GM23338 (cell line): ENCODE results near the gene RAD51B. TPM values are rescaled to one million over a fixed set of nuclear protein-coding genes. Genes with fewer than 3 reads are reported as not detected.

Experiments
- ATAC-seq: fragments of 200-7000 bp; cut with Tn5 transposase; 3 replicates; pipeline ENCODE4 v1.9.1; 2020
- DNase-seq: peaks from one replicate; pipeline ENCODE4 v3.0.0-alpha.2; 2015; ENCODE audit warnings: low spot score
- H2AFZ ChIP-seq: fragments of 200-600 bp; sonication (generic); 2 replicates; pipeline ENCODE4 v1.8.0; 2016; ENCODE audit warnings: antibody characterized with exemption, mild to moderate bottlenecking, moderate library complexity
- H3F3A ChIP-seq: fragments of 200-600 bp; sonication (generic); replicated peaks from 2 replicates; pipeline ENCODE4 v1.8.0; 2017; ENCODE audit warnings: antibody characterized with exemption, mixed run types, low read depth
- H3K27ac ChIP-seq: fragments of 200-600 bp; sonication (generic); 2 replicates; pipeline ENCODE4 v1.6.1; 2016; ENCODE audit warnings: low read depth
- H3K27me3 ChIP-seq: fragments of 200-600 bp; sonication (generic); 2 replicates; pipeline ENCODE4 v1.8.0; 2016; ENCODE audit warnings: mild to moderate bottlenecking, mixed run types, moderate library complexity; ENCODE audit not compliant: insufficient read depth
- H3K36me3 ChIP-seq: fragments of 200-600 bp; sonication (generic); 2 replicates; pipeline ENCODE4 v1.8.0; 2016; ENCODE audit warnings: mild to moderate bottlenecking; ENCODE audit not compliant: insufficient read depth
- H3K4me1 ChIP-seq: fragments of 200-600 bp; sonication (generic); 2 replicates; pipeline ENCODE4 v1.8.0; 2016; ENCODE audit warnings: mild to moderate bottlenecking, moderate library complexity; ENCODE audit not compliant: insufficient read depth
- H3K4me2 ChIP-seq: fragments of 200-600 bp; sonication (generic); 2 replicates; pipeline ENCODE4 v1.7.1; 2017; ENCODE audit warnings: mixed run types
- H3K4me3 ChIP-seq: fragments of 200-600 bp; sonication (generic); 2 replicates; pipeline ENCODE4 v1.6.1; 2016; ENCODE audit warnings: mixed run types
- H3K79me2 ChIP-seq: fragments of 200-600 bp; sonication (generic); replicated peaks from 2 replicates; pipeline ENCODE4 v1.8.0; 2017; ENCODE audit warnings: mild to moderate bottlenecking; ENCODE audit not compliant: insufficient read depth
- H3K9me2 ChIP-seq: fragments of 200-600 bp; sonication (generic); 2 replicates; pipeline ENCODE4 v1.8.0; 2017; ENCODE audit not compliant: insufficient read depth
- H4K20me1 ChIP-seq: fragments of 200-600 bp; sonication (generic); replicated peaks from 2 replicates; pipeline ENCODE4 v1.8.0; 2017; ENCODE audit warnings: mild to moderate bottlenecking; ENCODE audit not compliant: insufficient read depth
- H3K27ac Mint-ChIP-seq: 2 replicates; pipeline ENCODE4 v1.8.0; 2020; ENCODE audit warnings: inconsistent platforms, mild to moderate bottlenecking, moderate library complexity, mixed read lengths
- H3K27me3 Mint-ChIP-seq: 3 replicates; pipeline ENCODE4 v1.8.0; 2022; ENCODE audit warnings: low read depth, mild to moderate bottlenecking, moderate library complexity, mixed read lengths, inconsistent platforms; ENCODE audit not compliant: insufficient read depth, poor library complexity
- H3K36me3 Mint-ChIP-seq: 3 replicates; pipeline ENCODE4 v1.8.0; 2021; ENCODE audit warnings: low read depth, mild to moderate bottlenecking, inconsistent platforms, moderate library complexity, mixed read lengths
- H3K4me1 Mint-ChIP-seq: 3 replicates; pipeline ENCODE4 v1.8.0; 2020; ENCODE audit warnings: mild to moderate bottlenecking, inconsistent platforms, mixed read lengths
- H3K4me3 Mint-ChIP-seq: 3 replicates; pipeline ENCODE4 v1.8.0; 2021; ENCODE audit warnings: moderate library complexity, mild to moderate bottlenecking, inconsistent platforms, mixed read lengths
- H3K9me3 Mint-ChIP-seq: 3 replicates; pipeline ENCODE4 v1.8.0; 2020; ENCODE audit warnings: moderate library complexity, mild to moderate bottlenecking, inconsistent platforms, mixed read lengths
- CREB1 ChIP-seq: fragments of 250-450 bp; sonication (Bioruptor Pico); IDR thresholded peaks from 2 replicates; pipeline ENCODE4 v1.5.0; 2020; ENCODE audit warnings: low read depth, mild to moderate bottlenecking, moderate library complexity
- EZH2 ChIP-seq: fragments of 200-600 bp; sonication (generic); IDR thresholded peaks from one replicate; pipeline ENCODE4 v1.8.0; 2017; ENCODE audit warnings: antibody characterized with exemption, mild to moderate bottlenecking, low read depth; ENCODE audit not compliant: unreplicated experiment
- EZH2phosphoT487 ChIP-seq: fragments of 200-600 bp; sonication (generic); IDR thresholded peaks from one replicate; pipeline ENCODE4 v1.8.1; 2018; ENCODE audit warnings: antibody characterized with exemption; ENCODE audit not compliant: unreplicated experiment
- JUNB ChIP-seq: IDR thresholded peaks from one replicate; pipeline ENCODE4 v1.6.1; 2016; ENCODE audit warnings: antibody characterized with exemption; ENCODE audit not compliant: unreplicated experiment
- NANOG ChIP-seq: IDR thresholded peaks from 2 replicates; pipeline ENCODE4 v1.6.1; 2016; ENCODE audit warnings: antibody characterized with exemption, borderline replicate concordance
- POLR2AphosphoS5 ChIP-seq: IDR thresholded peaks from 2 replicates; pipeline ENCODE4 v1.6.1; 2016; ENCODE audit warnings: antibody characterized with exemption, low read depth
- REST ChIP-seq: IDR thresholded peaks from one replicate; pipeline ENCODE4 v1.6.1; 2018; ENCODE audit warnings: antibody characterized with exemption; ENCODE audit not compliant: unreplicated experiment
- STAT1 ChIP-seq: IDR thresholded peaks from one replicate; pipeline ENCODE4 v1.6.1; 2016; ENCODE audit warnings: antibody characterized with exemption; ENCODE audit not compliant: unreplicated experiment
- ZNF114 ChIP-seq: fragments of 250-450 bp; sonication (Bioruptor Pico); IDR thresholded peaks from 2 replicates; pipeline ENCODE4 v1.5.0; 2020; ENCODE audit warnings: mild to moderate bottlenecking, moderate library complexity
- ZNF331 ChIP-seq: fragments of 250-450 bp; sonication (Bioruptor Pico); IDR thresholded peaks from 2 replicates; pipeline ENCODE4 v1.5.0; 2020; ENCODE audit warnings: low read depth, mild to moderate bottlenecking, moderate library complexity
- ZNF462 ChIP-seq: fragments of 250-450 bp; sonication (Bioruptor Pico); IDR thresholded peaks from 2 replicates; pipeline ENCODE4 v1.5.0; 2020; ENCODE audit warnings: mild to moderate bottlenecking, moderate library complexity
- polyA plus RNA-seq: library from polyadenylated mRNA; unstranded; fragments of >200 nt; fragmentation: Nextera tagmentation; extraction: Ambion mirVana; gene quantifications from 2 replicates; pipeline ENCODE4 v1.2.1, GENCODE V29; 2016
- total RNA-seq: library from RNA; depleted of rRNA; stranded (reverse); fragments of >200 nt; shearing (Covaris generic); gene quantifications from 2 replicates; pipeline ENCODE4 v1.2.3, GENCODE V29; 2014
- TF ChIP-seq, protein P1 (sequence below), 2 experiments: fragments of 200-600 bp in 1 of 2; sonication (generic) in 1 of 2; conservative IDR thresholded peaks; 2 replicates each; pipeline versions ENCODE4 v1.5.1 to v1.6.1; 2016 to 2017; ENCODE audit warnings: antibody characterized with exemption in 2 of 2, low read depth in 2 of 2, mild to moderate bottlenecking in 2 of 2, moderate library complexity in 1 of 2
- TF ChIP-seq, protein P2 (sequence below): IDR thresholded peaks from 2 replicates; pipeline ENCODE4 v1.6.1; 2016; ENCODE audit warnings: antibody characterized with exemption

RAD51B gene
- total and polyA plus RNA-seq, 2 experiments from 2014 or later, result 15.7 to 29.1 TPM

GRCh38 chr14:68705741-68706283 lies 886.2 kb downstream of the RAD51B start:
- ATAC-seq (peak; percentile 61), DNase-seq (no peak)
- Histone ChIP-seq H3K27me3 (no peaks in the 10 kb centered on the region), H3K9me2 (peaks cover 19% of the 10 kb centered on the region), H3K4me2 (no peak overlapping the region), H3F3A (no peaks in the 10 kb centered on the region), H3K79me2 (no peaks in the 10 kb centered on the region), H3K4me1 (no peaks in the 10 kb centered on the region), H3K4me3 (no peak overlapping the region), H4K20me1 (no peaks in the 10 kb centered on the region), H3K27ac (no peak overlapping the region), H2AFZ (no peak overlapping the region), H3K36me3 (no peaks in the 10 kb centered on the region)
- peaks cover 4% of the 10 kb centered on the region; the same call in 1 of the 3 replicates for H3K9me3 Mint-ChIP-seq
- TF ChIP-seq, protein P1, sequence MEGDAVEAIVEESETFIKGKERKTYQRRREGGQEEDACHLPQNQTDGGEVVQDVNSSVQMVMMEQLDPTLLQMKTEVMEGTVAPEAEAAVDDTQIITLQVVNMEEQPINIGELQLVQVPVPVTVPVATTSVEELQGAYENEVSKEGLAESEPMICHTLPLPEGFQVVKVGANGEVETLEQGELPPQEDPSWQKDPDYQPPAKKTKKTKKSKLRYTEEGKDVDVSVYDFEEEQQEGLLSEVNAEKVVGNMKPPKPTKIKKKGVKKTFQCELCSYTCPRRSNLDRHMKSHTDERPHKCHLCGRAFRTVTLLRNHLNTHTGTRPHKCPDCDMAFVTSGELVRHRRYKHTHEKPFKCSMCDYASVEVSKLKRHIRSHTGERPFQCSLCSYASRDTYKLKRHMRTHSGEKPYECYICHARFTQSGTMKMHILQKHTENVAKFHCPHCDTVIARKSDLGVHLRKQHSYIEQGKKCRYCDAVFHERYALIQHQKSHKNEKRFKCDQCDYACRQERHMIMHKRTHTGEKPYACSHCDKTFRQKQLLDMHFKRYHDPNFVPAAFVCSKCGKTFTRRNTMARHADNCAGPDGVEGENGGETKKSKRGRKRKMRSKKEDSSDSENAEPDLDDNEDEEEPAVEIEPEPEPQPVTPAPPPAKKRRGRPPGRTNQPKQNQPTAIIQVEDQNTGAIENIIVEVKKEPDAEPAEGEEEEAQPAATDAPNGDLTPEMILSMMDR (conservative IDR thresholded peaks at IDR 0.05; ENCODE audit: low read depth in 2 of 2), result no peak
- TF ChIP-seq REST (no peak), EZH2 (no peak), ZNF462 (CRISPR knock-in tag) (no peak), CREB1 (CRISPR knock-in tag) (no peak), NANOG (no peak), STAT1 (no peak), JUNB (no peak), POLR2AphosphoS5 (no peak), ZNF114 (no peak), EZH2phosphoT487 (no peak), ZNF331 (CRISPR knock-in tag) (no peak)
- TF ChIP-seq, protein P2, sequence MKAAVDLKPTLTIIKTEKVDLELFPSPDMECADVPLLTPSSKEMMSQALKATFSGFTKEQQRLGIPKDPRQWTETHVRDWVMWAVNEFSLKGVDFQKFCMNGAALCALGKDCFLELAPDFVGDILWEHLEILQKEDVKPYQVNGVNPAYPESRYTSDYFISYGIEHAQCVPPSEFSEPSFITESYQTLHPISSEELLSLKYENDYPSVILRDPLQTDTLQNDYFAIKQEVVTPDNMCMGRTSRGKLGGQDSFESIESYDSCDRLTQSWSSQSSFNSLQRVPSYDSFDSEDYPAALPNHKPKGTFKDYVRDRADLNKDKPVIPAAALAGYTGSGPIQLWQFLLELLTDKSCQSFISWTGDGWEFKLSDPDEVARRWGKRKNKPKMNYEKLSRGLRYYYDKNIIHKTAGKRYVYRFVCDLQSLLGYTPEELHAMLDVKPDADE, result no peak
- H3K27me3 Mint-ChIP-seq, result peaks cover 4% of the 10 kb centered on the region
- H3K4me1 Mint-ChIP-seq, result no peaks in the 10 kb centered on the region; the same call in 2 of the 3 replicates
- no peaks in the 10 kb centered on the region; the same call in 2 of the 3 replicates for H3K36me3 Mint-ChIP-seq
- H3K27ac Mint-ChIP-seq, result no peak overlapping the region
- no peak overlapping the region for H3K4me3 Mint-ChIP-seq
